ENCODE measurements around the gene DCUN1D2.
"Not testable (repeated sequence)": the region's sequence is repeated elsewhere in the genome, so short reads cannot be mapped to it uniquely, and the experiment has no call there.

Gene DCUN1D2

DNA sequence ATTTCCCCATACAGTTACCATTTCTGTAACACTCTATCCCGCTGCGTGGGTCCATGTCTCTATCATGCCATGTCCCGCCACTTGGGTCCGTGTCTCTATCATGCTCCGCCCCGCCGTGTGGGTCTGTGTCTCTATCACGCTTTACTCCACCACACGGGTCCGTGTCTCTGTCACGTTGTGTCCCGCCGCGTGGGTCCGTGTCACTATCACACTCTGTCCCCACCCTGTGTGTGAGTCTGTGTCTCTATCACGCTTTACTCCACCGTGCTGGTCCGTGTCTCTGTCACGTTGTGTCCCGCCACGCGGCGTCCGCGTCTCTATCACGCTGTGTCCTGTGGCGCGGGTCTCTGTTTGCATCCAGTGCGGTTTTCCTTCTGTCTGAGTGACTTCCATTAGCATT, 48.9 kb downstream of the DCUN1D2 start:
- Histone ChIP-seq H3K9ac (ENCODE audit: low read length) (no peak overlapping the region), H3K4me3 (ENCODE audit: low read length) (no peak overlapping the region), H3K27me3 (replicated peaks; ENCODE audit: insufficient read depth, low read length) (no peaks in the 10 kb centered on the region), H3K36me3 (replicated peaks; ENCODE audit: insufficient read depth, low read length) (no peaks in the 10 kb centered on the region), H3K9me2 (replicated peaks; ENCODE audit: insufficient read depth, low read length) (no peaks in the 10 kb centered on the region), H3K4me2 (ENCODE audit: low read depth, low read length) (no peak overlapping the region), H3K9me3 (replicated peaks; ENCODE audit: insufficient read depth, low read length) (no peaks in the 10 kb centered on the region), H4K20me1 (ENCODE audit: insufficient read depth, low read length) (no peaks in the 10 kb centered on the region), H3F3A (ENCODE audit: insufficient read depth, low read length) (no peaks in the 10 kb centered on the region), H3K27ac (ENCODE audit: low read length) (no peak overlapping the region), H3K79me2 (ENCODE audit: low read length) (no peaks in the 10 kb centered on the region), H2AFZ (ENCODE audit: low read length) (no peak overlapping the region), H3K4me1 (ENCODE audit: low read length) (no peaks in the 10 kb centered on the region)
- DNase-seq = no peak
- TF ChIP-seq EZH2phosphoT487 (IDR thresholded peaks at IDR 0.05; ENCODE audit: low read length) (no peak), EZH2 (optimal IDR thresholded peaks at IDR 0.05; ENCODE audit: low read depth, low read length) (no peak), CTCF (IDR thresholded peaks at IDR 0.05; ENCODE audit: low read length) (no peak)

DNA sequence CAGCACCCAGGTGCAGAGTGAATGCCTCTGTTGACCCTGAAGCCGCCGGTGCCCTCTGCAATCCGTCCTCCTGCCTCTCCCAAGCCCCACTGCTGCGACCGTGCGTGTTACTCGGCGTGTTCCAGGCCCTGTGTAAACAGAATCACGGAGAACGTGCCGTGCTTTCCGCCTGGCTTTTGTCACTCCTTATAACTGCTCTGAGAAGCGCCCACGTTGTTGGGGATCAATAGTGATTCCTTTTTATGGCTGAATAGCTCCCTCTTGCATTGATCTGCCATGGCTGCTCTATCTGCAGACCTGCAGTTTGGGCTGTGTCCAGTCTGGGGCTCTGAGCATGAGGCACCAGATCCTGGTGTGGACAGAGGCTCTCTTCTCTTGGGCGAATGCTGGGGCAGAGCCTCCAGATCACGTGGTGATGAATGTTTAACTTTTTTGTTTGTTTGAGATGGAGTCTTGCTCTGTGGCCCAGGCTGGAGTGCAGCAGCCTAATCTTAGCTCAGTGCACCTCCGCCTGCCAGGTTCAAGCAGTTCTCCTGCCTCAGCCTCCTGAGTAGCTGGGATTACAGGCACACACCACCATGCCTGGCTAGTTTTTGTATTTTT, 53.0 kb downstream of the DCUN1D2 start:
- Histone ChIP-seq H3K4me3 (ENCODE audit: low read length) (no peak overlapping the region), H4K20me1 (ENCODE audit: insufficient read depth, low read length) (no peaks in the 10 kb centered on the region), H3F3A (ENCODE audit: insufficient read depth, low read length) (no peaks in the 10 kb centered on the region), H3K79me2 (ENCODE audit: low read length) (no peaks in the 10 kb centered on the region), H2AFZ (ENCODE audit: low read length) (no peak overlapping the region), H3K27me3 (replicated peaks; ENCODE audit: insufficient read depth, low read length) (no peaks in the 10 kb centered on the region), H3K27ac (ENCODE audit: low read length) (no peak overlapping the region), H3K36me3 (replicated peaks; ENCODE audit: insufficient read depth, low read length) (no peaks in the 10 kb centered on the region), H3K9ac (ENCODE audit: low read length) (no peak overlapping the region), H3K9me2 (replicated peaks; ENCODE audit: insufficient read depth, low read length) (no peaks in the 10 kb centered on the region), H3K4me2 (ENCODE audit: low read depth, low read length) (no peak overlapping the region), H3K9me3 (replicated peaks; ENCODE audit: insufficient read depth, low read length) (no peaks in the 10 kb centered on the region), H3K4me1 (ENCODE audit: low read length) (no peaks in the 10 kb centered on the region)
- DNase-seq = no peak
- TF ChIP-seq CTCF (IDR thresholded peaks at IDR 0.05; ENCODE audit: low read length) (no peak), EZH2 (optimal IDR thresholded peaks at IDR 0.05; ENCODE audit: low read depth, low read length) (no peak), EZH2phosphoT487 (IDR thresholded peaks at IDR 0.05; ENCODE audit: low read length) (no peak)

DNA sequence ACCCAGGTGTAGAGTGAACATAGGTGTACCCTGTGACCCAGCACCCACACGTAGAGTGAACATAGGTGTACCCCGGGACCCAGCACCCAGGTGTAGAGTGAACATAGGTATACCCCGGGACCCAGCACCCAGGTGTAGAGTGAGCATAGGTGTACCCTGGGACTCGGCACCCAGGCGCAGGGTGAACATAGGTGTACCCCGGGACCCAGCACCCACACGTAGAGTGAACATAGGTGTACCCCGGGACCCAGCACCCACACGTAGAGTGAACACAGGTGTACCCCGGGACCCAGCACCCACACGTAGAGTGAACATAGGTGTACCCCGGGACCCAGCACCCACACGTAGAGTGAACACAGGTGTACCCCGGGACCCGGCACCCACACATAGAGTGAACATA, 53.6 kb downstream of the DCUN1D2 start:
- not testable (repeated sequence) for H3K79me2 ChIP-seq (ENCODE audit: low read length); H3K9ac ChIP-seq (ENCODE audit: low read length); H3K4me3 ChIP-seq (ENCODE audit: low read length); H3K27me3 ChIP-seq (replicated peaks; ENCODE audit: insufficient read depth, low read length); H3F3A ChIP-seq (ENCODE audit: insufficient read depth, low read length); H3K4me1 ChIP-seq (ENCODE audit: low read length); DNase-seq; H4K20me1 ChIP-seq (ENCODE audit: insufficient read depth, low read length); H3K9me3 ChIP-seq (replicated peaks; ENCODE audit: insufficient read depth, low read length); H3K9me2 ChIP-seq (replicated peaks; ENCODE audit: insufficient read depth, low read length); H2AFZ ChIP-seq (ENCODE audit: low read length); H3K4me2 ChIP-seq (ENCODE audit: low read depth, low read length); H3K27ac ChIP-seq (ENCODE audit: low read length); H3K36me3 ChIP-seq (replicated peaks; ENCODE audit: insufficient read depth, low read length)

DNA sequence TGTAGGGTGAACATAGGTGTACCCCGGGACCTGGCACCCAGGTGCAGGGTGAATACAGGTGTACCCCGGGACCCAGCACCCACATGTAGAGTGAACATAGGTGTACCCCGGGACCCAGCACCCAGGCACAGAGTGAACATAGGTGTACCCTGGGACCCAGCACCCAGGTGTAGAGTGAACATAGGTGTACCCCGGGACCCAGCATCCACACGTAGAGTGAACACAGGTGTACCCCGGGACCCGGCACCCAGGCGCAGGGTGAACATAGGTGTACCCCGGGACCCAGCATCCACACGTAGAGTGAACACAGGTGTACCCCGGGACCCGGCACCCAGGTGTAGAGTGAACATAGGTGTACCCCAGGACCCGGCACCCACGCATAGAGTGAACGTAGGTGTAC, 54.6 kb downstream of the DCUN1D2 start:
- not testable (repeated sequence) for H3K79me2 ChIP-seq (ENCODE audit: low read length); H3K4me1 ChIP-seq (ENCODE audit: low read length); H3K4me2 ChIP-seq (ENCODE audit: low read depth, low read length); H2AFZ ChIP-seq (ENCODE audit: low read length); H3K9me2 ChIP-seq (replicated peaks; ENCODE audit: insufficient read depth, low read length); H3F3A ChIP-seq (ENCODE audit: insufficient read depth, low read length); H3K9me3 ChIP-seq (replicated peaks; ENCODE audit: insufficient read depth, low read length); H3K27me3 ChIP-seq (replicated peaks; ENCODE audit: insufficient read depth, low read length); H3K36me3 ChIP-seq (replicated peaks; ENCODE audit: insufficient read depth, low read length); H3K27ac ChIP-seq (ENCODE audit: low read length); DNase-seq; H3K4me3 ChIP-seq (ENCODE audit: low read length); H4K20me1 ChIP-seq (ENCODE audit: insufficient read depth, low read length); H3K9ac ChIP-seq (ENCODE audit: low read length)
